Liver (tissue), 9 donors: Measurements from ENCODE around the gene KCNJ15. TPM values are rescaled to one million over a fixed set of nuclear protein-coding genes. Genes with fewer than 3 reads are reported as not detected.

Experiments
- DNase-seq: peaks from one replicate; pipeline ENCODE4 v3.0.0-alpha.2; 2017; ENCODE audit warnings: low spot score
- H3K27ac ChIP-seq, 2 donors: one replicate each; pipeline ENCODE4 v1.7.0; 2013; ENCODE audit warnings: inconsistent platforms in 2 of 2, low read length in 2 of 2, control low read depth in 1 of 2, low read depth in 1 of 2, mild to moderate bottlenecking in 1 of 2
- H3K27me3 ChIP-seq, 4 donors: one replicate each; pipeline versions ENCODE4 v1.6.1 to v1.7.0; 2013; ENCODE audit warnings: low read length in 3 of 4, inconsistent platforms in 1 of 4, mild to moderate bottlenecking in 1 of 4, moderate library complexity in 1 of 4; ENCODE audit not compliant: control insufficient read depth in 4 of 4, insufficient read depth in 4 of 4
- H3K36me3 ChIP-seq, 4 donors: one replicate each; pipeline versions ENCODE4 v1.6.1 to v1.7.0; 2013; ENCODE audit warnings: low read length in 3 of 4, mild to moderate bottlenecking in 3 of 4, low read depth in 1 of 4, moderate library complexity in 1 of 4; ENCODE audit not compliant: control insufficient read depth in 4 of 4, insufficient read depth in 3 of 4
- H3K4me1 ChIP-seq, 4 donors: one replicate each; pipeline versions ENCODE4 v1.6.1 to v1.7.0; 2013; ENCODE audit warnings: low read length in 3 of 4, mild to moderate bottlenecking in 3 of 4, moderate library complexity in 1 of 4; ENCODE audit not compliant: control insufficient read depth in 4 of 4, insufficient read depth in 4 of 4
- H3K4me3 ChIP-seq, 3 donors: one replicate each; pipeline versions ENCODE4 v1.6.1 to v1.7.0; 2013; ENCODE audit warnings: low read length in 3 of 3, control low read depth in 1 of 3, low read depth in 1 of 3, mild to moderate bottlenecking in 1 of 3
- H3K9ac ChIP-seq, 2 donors: one replicate each; pipeline ENCODE4 v1.7.0; 2013; ENCODE audit warnings: low read length in 2 of 2, mild to moderate bottlenecking in 2 of 2, moderate library complexity in 2 of 2, control low read depth in 1 of 2, low read depth in 1 of 2
- H3K9me3 ChIP-seq, 4 donors: one replicate each; pipeline versions ENCODE4 v1.6.1 to v1.7.0; 2013; ENCODE audit warnings: low read length in 3 of 4; ENCODE audit not compliant: control insufficient read depth in 4 of 4
- CTCF ChIP-seq: fragments of 150-350 bp; IDR thresholded peaks from 2 replicates; pipeline ENCODE4 v1.5.1; 2017; ENCODE audit warnings: improper control_type of control experiment, low read depth, low read length; ENCODE audit not compliant: missing input control
- EGR1 ChIP-seq, 2 donors: IDR thresholded peaks; 2 replicates each; pipeline ENCODE4 v1.6.1; 2016 to 2018; ENCODE audit warnings: antibody characterized with exemption in 2 of 2, low read depth in 2 of 2
- FOXA1 ChIP-seq: IDR thresholded peaks from 2 replicates; pipeline ENCODE4 v1.6.1; 2016; ENCODE audit warnings: antibody characterized with exemption
- FOXA2 ChIP-seq: IDR thresholded peaks from 2 replicates; pipeline ENCODE4 v1.6.1; 2016; ENCODE audit warnings: antibody characterized with exemption
- GABPA ChIP-seq, 2 donors: IDR thresholded peaks in 1 of 2; conservative IDR thresholded peaks in 1 of 2; 2 replicates each; pipeline ENCODE4 v1.6.1; 2016; ENCODE audit warnings: antibody characterized with exemption in 2 of 2, mild to moderate bottlenecking in 1 of 2, moderate library complexity in 1 of 2
- HNF4A ChIP-seq, 2 donors: conservative IDR thresholded peaks; 2 replicates each; pipeline ENCODE4 v1.6.1; 2016; ENCODE audit warnings: antibody characterized with exemption in 2 of 2, mild to moderate bottlenecking in 2 of 2
- HNF4G ChIP-seq: IDR thresholded peaks from 2 replicates; pipeline ENCODE4 v1.6.1; 2016; ENCODE audit warnings: antibody characterized with exemption
- NR2F2 ChIP-seq: IDR thresholded peaks from 2 replicates; pipeline ENCODE4 v1.6.1; 2016; ENCODE audit warnings: antibody characterized with exemption
- RAD21 ChIP-seq, 2 donors: IDR thresholded peaks; 2 replicates each; pipeline ENCODE4 v1.6.1; 2016; ENCODE audit warnings: antibody characterized with exemption in 2 of 2, mild to moderate bottlenecking in 2 of 2
- REST ChIP-seq: IDR thresholded peaks from 2 replicates; pipeline ENCODE4 v1.6.1; 2016; ENCODE audit warnings: antibody characterized with exemption, mild to moderate bottlenecking
- RXRA ChIP-seq, 2 donors: IDR thresholded peaks; 2 replicates each; pipeline ENCODE4 v1.6.1; 2017 to 2018; ENCODE audit warnings: antibody characterized with exemption in 2 of 2, mild to moderate bottlenecking in 1 of 2
- TAF1 ChIP-seq: conservative IDR thresholded peaks from 2 replicates; pipeline ENCODE4 v1.6.1; 2016; ENCODE audit warnings: antibody characterized with exemption, mild to moderate bottlenecking
- YY1 ChIP-seq: IDR thresholded peaks from 2 replicates; pipeline ENCODE4 v1.6.1; 2016; ENCODE audit warnings: antibody characterized with exemption, mild to moderate bottlenecking
- ZBTB33 ChIP-seq: IDR thresholded peaks from 2 replicates; pipeline ENCODE4 v1.6.1; 2016; ENCODE audit warnings: antibody characterized with exemption
- WGBS: extraction: QIAGEN DNeasy Blood & Tissue Kit; methylation state at CpG from one replicate; pipeline ENCODE4 v1.1.7; 2013; 5-methylcytosine and 5-hydroxymethylcytosine counted together
- polyA plus RNA-seq, 2 donors: library from polyadenylated mRNA; stranded (reverse) in 1 of 2; unstranded in 1 of 2; fragments of 200-250 nt in 1 of 2; fragments of >200 nt in 1 of 2; fragmentation: Nextera tagmentation in 1 of 2; extraction: Ambion mirVana in 1 of 2; gene quantifications; one replicate each; pipeline versions ENCODE4 v1.2.1 to v1.2.3, GENCODE V29; 2013 to 2015
- total RNA-seq, 2 donors: library from RNA; depleted of rRNA; stranded (reverse); fragments of >200 nt; gene quantifications; one replicate each; pipeline ENCODE4 v1.2.3, GENCODE V29; 2014
- TF ChIP-seq, protein P1 (sequence below): IDR thresholded peaks from 2 replicates; pipeline ENCODE4 v1.6.1; 2016; ENCODE audit warnings: antibody characterized with exemption
- donor health status: healthy.
- donor health status: healthy.
- donor health status: healthy.
- donor health status: healthy.
- donor health status: healthy.

The KCNJ15 gene
- total and polyA plus RNA-seq, 4 donors = 0.61 to 4.8 (median 2.2) TPM

DNA sequence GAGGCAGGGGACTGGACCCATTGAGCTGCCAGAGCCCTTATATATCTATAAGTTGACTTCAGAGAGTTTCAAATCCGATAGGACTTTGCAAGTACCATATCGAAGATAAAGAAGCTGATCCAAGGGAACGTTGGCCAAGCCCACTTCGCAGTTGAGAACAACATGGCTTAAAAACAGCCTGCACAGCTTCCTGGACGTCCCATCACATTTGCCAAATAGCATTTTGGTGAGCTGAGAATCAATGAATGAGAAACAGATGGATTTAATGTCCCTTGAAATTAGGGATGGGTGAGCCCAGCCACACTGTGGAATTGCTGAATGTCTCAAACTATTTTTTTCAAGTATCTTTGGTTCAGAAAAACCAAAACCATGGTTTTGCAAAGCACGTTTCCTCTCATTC, 64.8 kb downstream of the KCNJ15 start:
- Histone ChIP-seq H3K9ac (no peak overlapping the region), H3K9me3 (no peaks in the 10 kb centered on the region), H3K36me3 (no peaks in the 10 kb centered on the region), H3K4me3 (no peak overlapping the region), H3K27me3 (no peaks in the 10 kb centered on the region), H3K27ac (no peak overlapping the region), H3K4me1 (peaks cover 0 to 2% (median under 1%) of the 10 kb centered on the region in 4 donors)
- DNase-seq = no peak
- 87% methylated on average over 6 of the region's 6 CpGs for WGBS
- TF ChIP-seq RAD21 (IDR thresholded peaks at IDR 0.05) (no peak), GABPA (IDR thresholded peaks at IDR 0.05 in 1 of 2, conservative IDR thresholded peaks at IDR 0.05 in 1 of 2) (no peak), HNF4A (conservative IDR thresholded peaks at IDR 0.05) (no peak), RXRA (IDR thresholded peaks at IDR 0.05) (no peak), YY1 (no peak), FOXA2 (no peak), TAF1 (no peak), EGR1 (IDR thresholded peaks at IDR 0.05; ENCODE audit: low read depth in 2 of 2) (no peak), ZBTB33 (no peak), CTCF (no peak), HNF4G (no peak), FOXA1 (no peak), NR2F2 (no peak), REST (no peak)
- TF ChIP-seq, protein P1, sequence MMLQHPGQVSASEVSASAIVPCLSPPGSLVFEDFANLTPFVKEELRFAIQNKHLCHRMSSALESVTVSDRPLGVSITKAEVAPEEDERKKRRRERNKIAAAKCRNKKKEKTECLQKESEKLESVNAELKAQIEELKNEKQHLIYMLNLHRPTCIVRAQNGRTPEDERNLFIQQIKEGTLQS = no peak

GRCh38 chr21:38322311-38322950, 65.6 kb downstream of the KCNJ15 start:
- TF ChIP-seq RAD21 (IDR thresholded peaks at IDR 0.05) (no peak), HNF4A (conservative IDR thresholded peaks at IDR 0.05) (no peak), EGR1 (IDR thresholded peaks at IDR 0.05; ENCODE audit: low read depth in 2 of 2) (no peak)
- WGBS = 90% methylated on average over 8 of the region's 8 CpGs
- Histone ChIP-seq H3K9me3 (no peaks in the 10 kb centered on the region), H3K9ac (no peak overlapping the region), H3K27ac (no peak overlapping the region), H3K4me3 (no peak overlapping the region), H3K27me3 (no peaks in the 10 kb centered on the region), H3K36me3 (no peaks in the 10 kb centered on the region), H3K4me1 (peaks cover 0 to 10% (median 4%) of the 10 kb centered on the region in 4 donors)
- DNase-seq = no peak
